ENCODE data around the gene FAM174C.

GRCh38 chr19:1311543-1312091, 36.3 kb downstream of the FAM174C start:
- TF ChIP-seq CTCF (IDR thresholded peaks at IDR 0.05) = no peak
- no peak for TF ChIP-seq POLR2A (IDR thresholded peaks at IDR 0.05)

All from vagina (tissue), 2 donors.